HEK293 (cell line): ENCODE results near the gene ANTXR1.

Source experiments
- CTCF ChIA-PET: fragments of 350-600 bp; formaldehyde crosslinking; extraction: SDS; loops from one replicate; lab custom pipeline; 2021; ENCODE audit warnings: antibody characterized with exemption; lab: Yijun Ruan, JAX
- POLR2A ChIA-PET: fragments of 300-600 bp; formaldehyde crosslinking; extraction: SDS; loops from one replicate; lab custom pipeline; 2020; ENCODE audit warnings: antibody characterized with exemption, inconsistent platforms; lab: Yijun Ruan, JAX
- H3K27ac ChIP-seq: fragments of 200-500 bp; sonication (Bioruptor generic); 2 replicates; pipeline ENCODE4 v1.5.1; 2014; ENCODE audit warnings: low read depth, low read length, control low read depth, inconsistent platforms; ENCODE audit errors: extremely low read depth
- H3K36me3 ChIP-seq, 2 experiments: fragments of 200-500 bp in 1 of 2; sonication (Bioruptor generic) in 1 of 2; 1 replicate in 1 of 2; 2 replicates in 1 of 2; pipeline ENCODE4 v1.5.1; 2014 to 2017; ENCODE audit warnings: inconsistent platforms in 2 of 2, low read length in 2 of 2; ENCODE audit not compliant: control insufficient read depth in 2 of 2, insufficient read depth in 1 of 2
- H3K4me1 ChIP-seq: fragments of 200-500 bp; sonication (Bioruptor generic); 2 replicates; pipeline ENCODE4 v1.5.1; 2014; ENCODE audit warnings: mild to moderate bottlenecking, low read length, inconsistent platforms; ENCODE audit not compliant: control insufficient read depth, insufficient read depth
- H3K4me3 ChIP-seq: 2 replicates; pipeline ENCODE4 v1.5.1; 2011; ENCODE audit warnings: low read depth, mild to moderate bottlenecking, control low read depth, low read length, moderate library complexity
- H3K9me3 ChIP-seq: fragments of 200-500 bp; sonication (Bioruptor generic); 2 replicates; pipeline ENCODE4 v1.5.1; 2014; ENCODE audit warnings: low read depth, low read length, inconsistent platforms; ENCODE audit not compliant: control insufficient read depth, insufficient read depth
- BCL11B ChIP-seq: fragments of 450-650 bp; formaldehyde crosslinking; IDR thresholded peaks from 2 replicates; pipeline ENCODE4 v1.5.1; 2016; ENCODE audit warnings: low read depth, missing biosample characterization, missing genetic modification characterization
- HIC1 ChIP-seq: fragments of 450-650 bp; formaldehyde crosslinking; IDR thresholded peaks from 2 replicates; pipeline ENCODE4 v1.5.1; 2016; ENCODE audit warnings: missing biosample characterization, missing genetic modification characterization
- ZBTB17 ChIP-seq: fragments of 450-650 bp; formaldehyde crosslinking; IDR thresholded peaks from 2 replicates; pipeline ENCODE4 v1.5.1; 2016; ENCODE audit warnings: missing biosample characterization, missing genetic modification characterization
- ZFP3 ChIP-seq: fragments of 450-650 bp; formaldehyde crosslinking; IDR thresholded peaks from 2 replicates; pipeline ENCODE4 v1.5.1; 2016; ENCODE audit warnings: low read depth, missing biosample characterization, missing genetic modification characterization
- ZFP69B ChIP-seq: fragments of 450-650 bp; formaldehyde crosslinking; IDR thresholded peaks from 2 replicates; pipeline ENCODE4 v1.5.1; 2016; ENCODE audit warnings: missing biosample characterization, missing genetic modification characterization
- ZNF202 ChIP-seq: fragments of 450-650 bp; formaldehyde crosslinking; IDR thresholded peaks from 2 replicates; pipeline ENCODE4 v1.5.1; 2016; ENCODE audit warnings: missing biosample characterization, missing genetic modification characterization, borderline replicate concordance
- ZNF292 ChIP-seq: fragments of 450-650 bp; formaldehyde crosslinking; IDR thresholded peaks from 2 replicates; pipeline ENCODE4 v1.5.1; 2016; ENCODE audit warnings: low read depth, missing biosample characterization, missing genetic modification characterization, borderline replicate concordance
- ZNF391 ChIP-seq: fragments of 450-650 bp; formaldehyde crosslinking; IDR thresholded peaks from 2 replicates; pipeline ENCODE4 v1.5.1; 2016; ENCODE audit warnings: low read depth, missing biosample characterization, missing genetic modification characterization, borderline replicate concordance
- ZNF549 ChIP-seq: fragments of 450-650 bp; IDR thresholded peaks from 2 replicates; pipeline ENCODE4 v1.5.1; 2018; ENCODE audit warnings: missing biosample characterization, missing genetic modification characterization, mild to moderate bottlenecking, inconsistent platforms, moderate library complexity
- TF ChIP-seq, protein P1 (sequence below): fragments of 450-650 bp; formaldehyde crosslinking; IDR thresholded peaks from 2 replicates; pipeline ENCODE4 v1.5.1; 2016; ENCODE audit warnings: missing biosample characterization, missing genetic modification characterization, borderline replicate concordance
- TF ChIP-seq, protein P2 (sequence below): fragments of 450-650 bp; formaldehyde crosslinking; optimal IDR thresholded peaks from 2 replicates; pipeline ENCODE3; 2016; ENCODE audit warnings: missing biosample characterization, mild to moderate bottlenecking, missing genetic modification characterization

The ANTXR1 gene

GRCh38 chr2:69126341-69126740 is 113.4 kb downstream of the ANTXR1 start (continued):
- TF ChIP-seq, protein P1, sequence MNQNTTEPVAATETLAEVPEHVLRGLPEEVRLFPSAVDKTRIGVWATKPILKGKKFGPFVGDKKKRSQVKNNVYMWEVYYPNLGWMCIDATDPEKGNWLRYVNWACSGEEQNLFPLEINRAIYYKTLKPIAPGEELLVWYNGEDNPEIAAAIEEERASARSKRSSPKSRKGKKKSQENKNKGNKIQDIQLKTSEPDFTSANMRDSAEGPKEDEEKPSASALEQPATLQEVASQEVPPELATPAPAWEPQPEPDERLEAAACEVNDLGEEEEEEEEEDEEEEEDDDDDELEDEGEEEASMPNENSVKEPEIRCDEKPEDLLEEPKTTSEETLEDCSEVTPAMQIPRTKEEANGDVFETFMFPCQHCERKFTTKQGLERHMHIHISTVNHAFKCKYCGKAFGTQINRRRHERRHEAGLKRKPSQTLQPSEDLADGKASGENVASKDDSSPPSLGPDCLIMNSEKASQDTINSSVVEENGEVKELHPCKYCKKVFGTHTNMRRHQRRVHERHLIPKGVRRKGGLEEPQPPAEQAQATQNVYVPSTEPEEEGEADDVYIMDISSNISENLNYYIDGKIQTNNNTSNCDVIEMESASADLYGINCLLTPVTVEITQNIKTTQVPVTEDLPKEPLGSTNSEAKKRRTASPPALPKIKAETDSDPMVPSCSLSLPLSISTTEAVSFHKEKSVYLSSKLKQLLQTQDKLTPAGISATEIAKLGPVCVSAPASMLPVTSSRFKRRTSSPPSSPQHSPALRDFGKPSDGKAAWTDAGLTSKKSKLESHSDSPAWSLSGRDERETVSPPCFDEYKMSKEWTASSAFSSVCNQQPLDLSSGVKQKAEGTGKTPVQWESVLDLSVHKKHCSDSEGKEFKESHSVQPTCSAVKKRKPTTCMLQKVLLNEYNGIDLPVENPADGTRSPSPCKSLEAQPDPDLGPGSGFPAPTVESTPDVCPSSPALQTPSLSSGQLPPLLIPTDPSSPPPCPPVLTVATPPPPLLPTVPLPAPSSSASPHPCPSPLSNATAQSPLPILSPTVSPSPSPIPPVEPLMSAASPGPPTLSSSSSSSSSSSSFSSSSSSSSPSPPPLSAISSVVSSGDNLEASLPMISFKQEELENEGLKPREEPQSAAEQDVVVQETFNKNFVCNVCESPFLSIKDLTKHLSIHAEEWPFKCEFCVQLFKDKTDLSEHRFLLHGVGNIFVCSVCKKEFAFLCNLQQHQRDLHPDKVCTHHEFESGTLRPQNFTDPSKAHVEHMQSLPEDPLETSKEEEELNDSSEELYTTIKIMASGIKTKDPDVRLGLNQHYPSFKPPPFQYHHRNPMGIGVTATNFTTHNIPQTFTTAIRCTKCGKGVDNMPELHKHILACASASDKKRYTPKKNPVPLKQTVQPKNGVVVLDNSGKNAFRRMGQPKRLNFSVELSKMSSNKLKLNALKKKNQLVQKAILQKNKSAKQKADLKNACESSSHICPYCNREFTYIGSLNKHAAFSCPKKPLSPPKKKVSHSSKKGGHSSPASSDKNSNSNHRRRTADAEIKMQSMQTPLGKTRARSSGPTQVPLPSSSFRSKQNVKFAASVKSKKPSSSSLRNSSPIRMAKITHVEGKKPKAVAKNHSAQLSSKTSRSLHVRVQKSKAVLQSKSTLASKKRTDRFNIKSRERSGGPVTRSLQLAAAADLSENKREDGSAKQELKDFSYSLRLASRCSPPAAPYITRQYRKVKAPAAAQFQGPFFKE (tag by site-specific recombination): no peak
- TF ChIP-seq ZNF391: no peak

GRCh38 chr2:69131452-69131851 is 118.5 kb downstream of the ANTXR1 start:
- TF ChIP-seq BCL11B (tag by site-specific recombination) (no peak), ZNF292 (no peak), HIC1 (tag by site-specific recombination) (no peak), ZFP69B (no peak), ZFP3 (tag by site-specific recombination) (no peak)
- H3K4me1 ChIP-seq: 0 out of 2 replicates have a peak, but pooled peaks cover 3% of the 10 kb centered on the region
- H3K27ac ChIP-seq: no peak overlapping the region
- H3K36me3 ChIP-seq: peaks cover 0 to 3% of the 10 kb centered on the region in 2 experiments; a peak in 2 of 3 replicates
- no peaks in the 10 kb centered on the region for H3K9me3 ChIP-seq
- no peak overlapping the region for H3K4me3 ChIP-seq
- CTCF ChIA-PET: no interaction called here
- POLR2A ChIA-PET: no interaction called here

- no peaks in the 10 kb centered on the region; a peak in 1 of 3 replicates for H3K36me3 ChIP-seq
- H3K9me3 ChIP-seq: no peaks in the 10 kb centered on the region
- 0 out of 2 replicates have a peak, but pooled peaks cover 3% of the 10 kb centered on the region for H3K4me1 ChIP-seq
- H3K27ac ChIP-seq: no peak overlapping the region
- H3K4me3 ChIP-seq: no peak overlapping the region
- CTCF ChIA-PET: no interaction called here
- POLR2A ChIA-PET: no interaction called here
- 0 out of 2 replicates have a peak, but pooled peaks have one; percentile 16 for TF ChIP-seq ZBTB17
- TF ChIP-seq ZNF549 (tag by site-specific recombination): no peak
Observed at GRCh38 chr2:69131983-69132675, 119.2 kb downstream of the ANTXR1 start.

- H3K9me3 ChIP-seq: no peaks in the 10 kb centered on the region
- H3K4me3 ChIP-seq: no peak overlapping the region
- no peak overlapping the region for H3K27ac ChIP-seq
- ChIA-PET CTCF (no interaction called here), POLR2A (no interaction called here)
- TF ChIP-seq, protein P2, sequence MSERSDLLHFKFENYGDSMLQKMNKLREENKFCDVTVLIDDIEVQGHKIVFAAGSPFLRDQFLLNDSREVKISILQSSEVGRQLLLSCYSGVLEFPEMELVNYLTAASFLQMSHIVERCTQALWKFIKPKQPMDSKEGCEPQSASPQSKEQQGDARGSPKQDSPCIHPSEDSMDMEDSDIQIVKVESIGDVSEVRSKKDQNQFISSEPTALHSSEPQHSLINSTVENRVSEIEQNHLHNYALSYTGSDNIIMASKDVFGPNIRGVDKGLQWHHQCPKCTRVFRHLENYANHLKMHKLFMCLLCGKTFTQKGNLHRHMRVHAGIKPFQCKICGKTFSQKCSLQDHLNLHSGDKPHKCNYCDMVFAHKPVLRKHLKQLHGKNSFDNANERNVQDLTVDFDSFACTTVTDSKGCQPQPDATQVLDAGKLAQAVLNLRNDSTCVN (tag by site-specific recombination): no peak
- no peak for TF ChIP-seq ZNF202 (tag by site-specific recombination)
- no peaks in the 10 kb centered on the region; a peak in 1 of 3 replicates for H3K36me3 ChIP-seq
- H3K4me1 ChIP-seq: 0 out of 2 replicates have a peak, but pooled peaks cover 3% of the 10 kb centered on the region
Observed at GRCh38 chr2:69132960-69133590, 120.1 kb downstream of the ANTXR1 start.
